T follicular helper cell (primary cell): ENCODE results near the gene F7.
"Not testable (repeated sequence)": the region's sequence is repeated elsewhere in the genome, so short reads cannot be mapped to it uniquely, and the experiment has no call there.

Experiments
- DNase-seq: peaks from one replicate; pipeline ENCODE4 v3.0.0-alpha.2; 2020; ENCODE audit warnings: low read depth

Gene F7

GRCh38 chr13:113102302-113102701 lies 3.3 kb upstream of the F7 start:
- DNase-seq: not testable (repeated sequence)

- no peak for DNase-seq
These were observed 2.9 kb upstream of the F7 start for GRCh38 chr13:113102727-113103126.

GRCh38 chr13:113103646-113104045 lies 1.9 kb upstream of the F7 start:
- DNase-seq: no peak

- DNase-seq: no peak
These were observed 396 bp downstream of the F7 start for GRCh38 chr13:113105921-113106452.

GRCh38 chr13:113106711-113107351 lies 1.2 kb downstream of the F7 start:
- DNase-seq: no peak

GRCh38 chr13:113108521-113108920 lies 2.9 kb downstream of the F7 start:
- not testable (repeated sequence) for DNase-seq

GRCh38 chr13:113109151-113110047 lies 3.8 kb downstream of the F7 start:
- no peak for DNase-seq

- DNase-seq: no peak
These were observed 4.7 kb downstream of the F7 start for GRCh38 chr13:113110048-113110851.

- DNase-seq: no peak
These were observed 5.3 kb downstream of the F7 start for GRCh38 chr13:113110852-113111315.

GRCh38 chr13:113111821-113112220 lies 6.2 kb downstream of the F7 start:
- not testable (repeated sequence) for DNase-seq

- DNase-seq: not testable (repeated sequence)
These were observed 6.9 kb downstream of the F7 start for GRCh38 chr13:113112475-113112874.

GRCh38 chr13:113112893-113113845 lies 7.6 kb downstream of the F7 start:
- DNase-seq: no peak

- no peak for DNase-seq
These were observed 8.3 kb downstream of the F7 start for GRCh38 chr13:113113846-113114271.

- DNase-seq: no peak
These were observed 9.1 kb downstream of the F7 start for GRCh38 chr13:113114511-113115362.

- no peak for DNase-seq
These were observed 10.0 kb downstream of the F7 start for GRCh38 chr13:113115363-113116205.

GRCh38 chr13:113116206-113116800 lies 10.7 kb downstream of the F7 start:
- no peak for DNase-seq

GRCh38 chr13:113116871-113117271 lies 11.3 kb downstream of the F7 start:
- DNase-seq: no peak

- DNase-seq: no peak
These were observed 11.8 kb downstream of the F7 start for GRCh38 chr13:113117335-113117872.
